Breast epithelium (tissue), 3 donors: ENCODE measurements around the gene ZNF213.

Source experiments
- CTCF ChIP-seq, 3 donors: fragments of 450-650 bp; IDR thresholded peaks; one replicate each; pipeline ENCODE4 v1.5.1; 2016 to 2017; ENCODE audit warnings: antibody characterized with exemption in 3 of 3, mild to moderate bottlenecking in 3 of 3, moderate library complexity in 3 of 3
- POLR2A ChIP-seq: fragments of 450-650 bp; IDR thresholded peaks from one replicate; pipeline ENCODE4 v1.6.1; 2016; ENCODE audit warnings: antibody characterized with exemption, mild to moderate bottlenecking, moderate library complexity
- POLR2AphosphoS5 ChIP-seq, 3 donors: sonication (generic); formaldehyde crosslinking; IDR thresholded peaks; one replicate each; pipeline ENCODE4 v1.6.1; 2017; ENCODE audit warnings: antibody characterized with exemption in 3 of 3

GRCh38 chr16:3186946-3187690, 52.3 kb downstream of the ZNF213 start:
- TF ChIP-seq CTCF (IDR thresholded peaks at IDR 0.05) = no peak
- no peak for TF ChIP-seq POLR2A
- no peak for TF ChIP-seq POLR2AphosphoS5 (IDR thresholded peaks at IDR 0.05)
